Body of pancreas (tissue), 4 donors: ENCODE data around the gene CSNK1A1.

Source experiments
- CTCF ChIP-seq, 7 experiments: fragments of 450-650 bp in 4 of 7; fragments of 200-600 bp in 3 of 7; sonication (generic) in 3 of 7; IDR thresholded peaks; one replicate each; pipeline ENCODE4 v1.5.1; 2016 to 2019; ENCODE audit warnings: antibody characterized with exemption in 7 of 7
- POLR2A ChIP-seq, 3 donors: fragments of 450-650 bp; IDR thresholded peaks; one replicate each; pipeline ENCODE4 v1.6.1; 2016; ENCODE audit warnings: antibody characterized with exemption in 3 of 3, mild to moderate bottlenecking in 2 of 3

GRCh38 chr5:149496166-149496565 lies 55.1 kb downstream of the CSNK1A1 start:
- TF ChIP-seq CTCF (IDR thresholded peaks at IDR 0.05) (no peak), POLR2A (IDR thresholded peaks at IDR 0.05) (no peak)
